Lower leg skin (tissue), 4 donors: ENCODE measurements around the gene KRTAP1-4. TPM values are rescaled to one million over a fixed set of nuclear protein-coding genes. Genes with fewer than 3 reads are reported as not detected.
"Not testable (repeated sequence)": the region's sequence is repeated elsewhere in the genome, so short reads cannot be mapped to it uniquely, and the experiment has no call there.

Source experiments
- DNase-seq, 2 donors: peaks; one replicate each; pipeline ENCODE4 v3.0.0-alpha.2; 2019; ENCODE audit warnings: low spot score in 2 of 2
- H3K4me3 ChIP-seq: fragments of 200-600 bp; sonication (generic); 2 replicates; pipeline ENCODE4 v1.5.1; 2017; ENCODE audit warnings: mild to moderate bottlenecking, low read depth; ENCODE audit not compliant: poor library complexity, severe bottlenecking
- CTCF ChIP-seq, 3 donors: fragments of 450-650 bp; IDR thresholded peaks; one replicate each; pipeline ENCODE4 v1.5.1; 2016; ENCODE audit warnings: antibody characterized with exemption in 3 of 3, mild to moderate bottlenecking in 3 of 3, moderate library complexity in 2 of 3
- POLR2A ChIP-seq, 2 donors: fragments of 450-650 bp; IDR thresholded peaks; one replicate each; pipeline ENCODE4 v1.6.1; 2016 to 2017; ENCODE audit warnings: antibody characterized with exemption in 2 of 2, mild to moderate bottlenecking in 1 of 2, moderate library complexity in 1 of 2
- WGBS, 2 donors: methylation state at CpG; one replicate each; pipeline ENCODE4 v1.1.5; 2018; 5-methylcytosine and 5-hydroxymethylcytosine counted together
- intact Hi-C: fragments of 100-400 bp; cut with DNase I; formaldehyde crosslinking; loops from one replicate; pipeline ENCODE4 v1.15.0; 2023; ENCODE audit warnings: low total_unique reads
- total RNA-seq, 4 donors: library from RNA; depleted of rRNA; stranded (reverse); fragments of >200 nt; gene quantifications; one replicate each; pipeline ENCODE4 v1.1.0, GENCODE V29; 2016

The KRTAP1-4 gene
- total RNA-seq, 4 donors from 2014 or later = 4.2 TPM; not detected in 3

GRCh38 chr17:41004397-41004796 is 25.6 kb downstream of the KRTAP1-4 start:
- TF ChIP-seq POLR2A (IDR thresholded peaks at IDR 0.05) (no peak), CTCF (IDR thresholded peaks at IDR 0.05) (no peak)
- no peak overlapping the region for H3K4me3 ChIP-seq
- intact Hi-C loops = no loop called here
- 86 to 89% methylated on average over 3 of the region's 3 CpGs for WGBS, 2 donors
- DNase-seq = no peak

- intact Hi-C loops = no loop called here
- TF ChIP-seq CTCF (IDR thresholded peaks at IDR 0.05) = no peak
- no peak for TF ChIP-seq POLR2A (IDR thresholded peaks at IDR 0.05)
- WGBS, 2 donors = 59 to 61% methylated on average over 4 of the region's 4 CpGs
- no peak for DNase-seq
- H3K4me3 ChIP-seq = no peak overlapping the region
These were observed 26.1 kb downstream of the KRTAP1-4 start for GRCh38 chr17:41003926-41004325.

GRCh38 chr17:41002814-41003213 is 27.2 kb downstream of the KRTAP1-4 start:
- 44 to 50% methylated on average over 5 of the region's 5 CpGs for WGBS, 2 donors
- intact Hi-C loops = no loop called here
- no peak for DNase-seq
- H3K4me3 ChIP-seq = no peak overlapping the region
- TF ChIP-seq CTCF (IDR thresholded peaks at IDR 0.05) (no peak), POLR2A (IDR thresholded peaks at IDR 0.05) (no peak)

GRCh38 chr17:41001795-41002194 is 28.2 kb downstream of the KRTAP1-4 start:
- no peak for TF ChIP-seq CTCF (IDR thresholded peaks at IDR 0.05)
- TF ChIP-seq POLR2A (IDR thresholded peaks at IDR 0.05) = no peak
- intact Hi-C loops = no loop called here
- no peak overlapping the region for H3K4me3 ChIP-seq
- 90 to 91% methylated on average over 4 of the region's 4 CpGs for WGBS, 2 donors
- no peak for DNase-seq

- 90 to 92% methylated on average over 6 of the region's 6 CpGs for WGBS, 2 donors
- intact Hi-C loops, DNase-seq, H3K4me3 ChIP-seq: not testable (repeated sequence)
These were observed 30.4 kb downstream of the KRTAP1-4 start, which contains the start of gene KRTAP3-2 for GRCh38 chr17:40999563-40999962. TSS of gene KRTAP3-2 (minus strand) at chr17:40999906. CDS start at chr17:40999853, 53 bp downstream.

GRCh38 chr17:40997361-40997760 is 32.6 kb downstream of the KRTAP1-4 start:
- 58 to 66% methylated on average over 2 of the region's 2 CpGs for WGBS, 2 donors
- TF ChIP-seq CTCF (IDR thresholded peaks at IDR 0.05) = no peak
- no peak for TF ChIP-seq POLR2A (IDR thresholded peaks at IDR 0.05)
- no peak overlapping the region for H3K4me3 ChIP-seq
- no peak for DNase-seq
- intact Hi-C loops = no loop called here
